ENCODE results near the gene MB21D2.

The MB21D2 gene

DNA sequence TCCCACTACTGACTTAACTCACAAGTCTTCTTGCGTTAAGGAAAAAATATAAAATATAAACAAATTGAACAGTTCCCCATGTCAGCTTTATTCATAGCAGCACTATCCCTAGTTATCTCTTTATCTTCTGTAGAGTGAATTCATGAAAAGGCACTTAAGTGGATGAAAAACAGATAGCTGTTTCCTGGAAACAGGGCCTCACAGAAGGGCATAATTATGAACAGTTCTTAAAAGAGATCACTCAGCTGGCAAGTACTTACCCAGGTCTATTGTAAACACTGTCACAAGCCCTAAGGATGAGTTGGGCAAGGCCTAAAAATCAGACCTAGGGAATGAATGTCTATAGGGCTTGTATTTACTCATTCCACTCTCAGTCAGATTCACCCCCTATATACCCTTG lies 10.7 kb downstream of the MB21D2 start:
- DNase-seq, result peak; percentile 32 to 40
- H4K91ac ChIP-seq (ENCODE audit: low read depth, low read length), result peak overlapping the region; percentile 92
- peak overlapping the region; percentile 100 for H2BK12ac ChIP-seq (ENCODE audit: low read length)
- peak overlapping the region; percentile 80 for H3K4ac ChIP-seq (ENCODE audit: low read depth, low read length)
- H3K4me2 ChIP-seq (ENCODE audit: low read length), result peak overlapping the region; percentile 54
- H2AK5ac ChIP-seq (ENCODE audit: low read length), result peak overlapping the region; percentile 96
- H2AFZ ChIP-seq (ENCODE audit: insufficient read depth, low read length, poor library complexity), result no peak overlapping the region
- H3K79me1 ChIP-seq (ENCODE audit: low read length), result peaks cover 12% of the 10 kb centered on the region
- peak overlapping the region; percentile 96 for H2BK120ac ChIP-seq (ENCODE audit: insufficient read depth, low read length, poor library complexity)
- H3K18ac ChIP-seq (ENCODE audit: low read length), result peak overlapping the region; percentile 69
- peaks cover 3% of the 10 kb centered on the region for H3K9me3 ChIP-seq (ENCODE audit: insufficient read depth, low read depth, low read length)
- H3K4me3 ChIP-seq (ENCODE audit: low read depth, low read length), result no peak overlapping the region
- H3K79me2 ChIP-seq (ENCODE audit: control insufficient read depth, insufficient read depth, low read length, poor library complexity), result peaks cover 5% of the 10 kb centered on the region
- H3K27me3 ChIP-seq (ENCODE audit: insufficient read depth, low read length), result no peaks in the 10 kb centered on the region
- peak overlapping the region; percentile 67 for H3K27ac ChIP-seq (ENCODE audit: low read depth, low read length)
- no peak overlapping the region for H3K9ac ChIP-seq (ENCODE audit: low read length)
- H2BK5ac ChIP-seq (ENCODE audit: low read depth, low read length, poor library complexity), result peak overlapping the region; percentile 97
- no CpG with 5 or more reads among the region's 1 CpG for WGBS (ENCODE audit: extremely low coverage, insufficient coverage, insufficient read length)
- H3K36me3 ChIP-seq (ENCODE audit: control insufficient read depth in 1 of 2, insufficient read depth in 2 of 2, low read length in 2 of 2), result peaks cover 0 to 3% of the 10 kb centered on the region in 2 experiments
- no peak overlapping the region for H3K23ac ChIP-seq (ENCODE audit: low read length)
- H3K4me1 ChIP-seq (ENCODE audit: control insufficient read depth in 1 of 2, insufficient read depth in 2 of 2, low read length in 2 of 2), result peaks cover 14 to 20% of the 10 kb centered on the region in 2 experiments
- peak overlapping the region; percentile 74 for H4K8ac ChIP-seq (ENCODE audit: low read depth, low read length)
- H3K14ac ChIP-seq (ENCODE audit: low read length), result peak overlapping the region; percentile 91
- H4K12ac ChIP-seq (ENCODE audit: low read depth, low read length), result peak overlapping the region; percentile 7

DNA sequence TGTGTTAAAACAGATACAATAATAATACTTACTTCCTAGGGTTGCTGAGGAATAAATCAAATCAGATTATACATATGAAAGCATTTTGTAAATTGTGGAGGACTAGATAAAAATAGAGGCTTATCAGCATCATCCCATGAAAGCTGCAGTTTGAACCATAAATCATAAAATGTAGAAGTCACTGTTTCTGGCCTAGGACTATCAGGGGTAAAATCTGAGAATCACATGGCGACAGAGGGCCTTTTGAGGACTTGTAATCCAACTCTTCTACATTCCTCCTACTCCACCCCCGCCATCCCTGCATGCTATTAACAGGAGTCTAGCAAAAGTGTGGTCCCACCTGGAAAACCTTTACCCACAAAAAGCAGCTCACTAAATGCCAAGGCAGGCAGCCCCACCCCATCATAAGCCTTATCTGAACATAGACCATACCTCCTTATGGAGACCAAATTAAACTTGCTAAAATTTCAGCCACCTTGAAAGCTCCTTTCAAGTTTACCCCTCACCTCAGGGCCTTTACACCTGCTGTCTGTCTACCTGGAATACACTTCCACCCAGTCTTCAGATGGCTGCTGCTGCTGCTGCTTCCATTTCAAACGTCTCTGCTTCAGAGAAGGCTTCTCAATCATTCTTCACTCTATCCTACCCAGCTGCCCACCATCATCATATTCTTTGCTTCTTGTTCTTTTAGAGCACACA lies 11.5 kb downstream of the MB21D2 start:
- H3K14ac ChIP-seq (ENCODE audit: low read length), result peak overlapping the region; percentile 67
- H3K23ac ChIP-seq (ENCODE audit: low read length), result no peak overlapping the region
- no peak overlapping the region for H3K9ac ChIP-seq (ENCODE audit: low read length)
- H4K12ac ChIP-seq (ENCODE audit: low read depth, low read length), result no peak overlapping the region
- peak overlapping the region; percentile 37 for H3K4me2 ChIP-seq (ENCODE audit: low read length)
- peaks cover 0 to 3% of the 10 kb centered on the region in 2 experiments for H3K36me3 ChIP-seq (ENCODE audit: control insufficient read depth in 1 of 2, insufficient read depth in 2 of 2, low read length in 2 of 2)
- H3K18ac ChIP-seq (ENCODE audit: low read length), result no peak overlapping the region
- peaks cover 12% of the 10 kb centered on the region for H3K79me1 ChIP-seq (ENCODE audit: low read length)
- no peak overlapping the region for H3K4me3 ChIP-seq (ENCODE audit: low read depth, low read length)
- H2BK12ac ChIP-seq (ENCODE audit: low read length), result peak overlapping the region; percentile 99
- peak in 1 of 2 donors; percentile 54 for DNase-seq
- peak overlapping the region; percentile 93 for H2AK5ac ChIP-seq (ENCODE audit: low read length)
- peak overlapping the region; percentile 42 for H2BK5ac ChIP-seq (ENCODE audit: low read depth, low read length, poor library complexity)
- peak overlapping the region; percentile 67 for H3K27ac ChIP-seq (ENCODE audit: low read depth, low read length)
- no CpG with 5 or more reads among the region's 3 CpGs for WGBS (ENCODE audit: extremely low coverage, insufficient coverage, insufficient read length)
- peak overlapping the region; percentile 73 for H2BK120ac ChIP-seq (ENCODE audit: insufficient read depth, low read length, poor library complexity)
- peak overlapping the region; percentile 52 for H3K4ac ChIP-seq (ENCODE audit: low read depth, low read length)
- peaks cover 3% of the 10 kb centered on the region for H3K9me3 ChIP-seq (ENCODE audit: insufficient read depth, low read depth, low read length)
- peak overlapping the region; percentile 35 for H4K91ac ChIP-seq (ENCODE audit: low read depth, low read length)
- H2AFZ ChIP-seq (ENCODE audit: insufficient read depth, low read length, poor library complexity), result no peak overlapping the region
- H3K79me2 ChIP-seq (ENCODE audit: control insufficient read depth, insufficient read depth, low read length, poor library complexity), result peaks cover 5% of the 10 kb centered on the region
- H3K27me3 ChIP-seq (ENCODE audit: insufficient read depth, low read length), result no peaks in the 10 kb centered on the region
- peaks cover 14 to 20% of the 10 kb centered on the region in 2 experiments for H3K4me1 ChIP-seq (ENCODE audit: control insufficient read depth in 1 of 2, insufficient read depth in 2 of 2, low read length in 2 of 2)
- H4K8ac ChIP-seq (ENCODE audit: low read depth, low read length), result peak overlapping the region; percentile 31

DNA sequence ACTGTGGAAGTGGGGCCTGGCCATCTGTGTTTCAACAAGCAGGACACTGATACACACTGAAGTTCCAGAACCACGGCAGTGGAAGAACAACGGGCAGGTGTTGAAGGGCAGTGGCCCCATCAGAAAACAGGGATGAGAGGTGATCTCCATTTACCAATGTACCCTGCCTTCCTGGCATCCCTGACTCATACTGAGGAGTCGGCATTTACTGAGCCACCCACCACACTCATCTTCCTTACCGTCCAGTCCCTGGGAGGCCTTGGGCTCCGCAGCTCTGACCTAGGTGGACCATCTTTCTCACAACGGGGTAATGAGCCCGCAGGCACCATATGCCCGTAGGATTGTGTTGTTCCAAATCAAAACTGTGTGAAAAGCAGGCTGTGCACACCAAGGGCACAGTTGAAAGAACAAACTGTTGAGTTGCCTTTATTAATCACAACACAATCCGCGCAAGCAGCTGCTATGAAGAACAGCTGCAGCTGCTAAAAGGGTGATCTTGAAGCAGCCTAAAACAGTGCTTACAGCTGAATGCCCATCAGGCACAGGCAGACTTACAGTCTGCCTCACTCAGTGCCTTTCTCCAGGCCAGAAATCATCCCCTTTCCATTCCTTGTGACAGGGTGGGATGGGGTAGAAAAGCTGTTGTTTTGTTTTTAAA lies 12.9 kb downstream of the MB21D2 start:
- Histone ChIP-seq H2BK12ac (ENCODE audit: low read length) (peak overlapping the region; percentile 37), H3K23ac (ENCODE audit: low read length) (no peak overlapping the region), H3K4me1 (ENCODE audit: control insufficient read depth in 1 of 2, insufficient read depth in 2 of 2, low read length in 2 of 2) (peaks cover 15 to 23% of the 10 kb centered on the region in 2 experiments), H3K79me2 (ENCODE audit: control insufficient read depth, insufficient read depth, low read length, poor library complexity) (peaks cover 5% of the 10 kb centered on the region), H3K27me3 (ENCODE audit: insufficient read depth, low read length) (no peaks in the 10 kb centered on the region), H3K4me2 (ENCODE audit: low read length) (no peak overlapping the region), H2BK120ac (ENCODE audit: insufficient read depth, low read length, poor library complexity) (no peak overlapping the region), H3K4me3 (ENCODE audit: low read depth, low read length) (no peak overlapping the region), H3K27ac (ENCODE audit: low read depth, low read length) (no peak overlapping the region), H3K9ac (ENCODE audit: low read length) (no peak overlapping the region), H3K9me3 (ENCODE audit: insufficient read depth, low read depth, low read length) (peaks cover 3% of the 10 kb centered on the region), H3K14ac (ENCODE audit: low read length) (no peak overlapping the region), H3K18ac (ENCODE audit: low read length) (no peak overlapping the region), H3K36me3 (ENCODE audit: control insufficient read depth in 1 of 2, insufficient read depth in 2 of 2, low read length in 2 of 2) (peaks cover 0 to 3% of the 10 kb centered on the region in 2 experiments), H4K91ac (ENCODE audit: low read depth, low read length) (no peak overlapping the region), H2AFZ (ENCODE audit: insufficient read depth, low read length, poor library complexity) (no peak overlapping the region), H3K79me1 (ENCODE audit: low read length) (peaks cover 13% of the 10 kb centered on the region), H2BK5ac (ENCODE audit: low read depth, low read length, poor library complexity) (no peak overlapping the region), H4K12ac (ENCODE audit: low read depth, low read length) (no peak overlapping the region), H4K8ac (ENCODE audit: low read depth, low read length) (no peak overlapping the region), H3K4ac (ENCODE audit: low read depth, low read length) (peak overlapping the region; percentile 37), H2AK5ac (ENCODE audit: low read length) (no peak overlapping the region)
- DNase-seq, result no peak
- WGBS (ENCODE audit: extremely low coverage, insufficient coverage, insufficient read length), result no CpG with 5 or more reads among the region's 10 CpGs

DNA sequence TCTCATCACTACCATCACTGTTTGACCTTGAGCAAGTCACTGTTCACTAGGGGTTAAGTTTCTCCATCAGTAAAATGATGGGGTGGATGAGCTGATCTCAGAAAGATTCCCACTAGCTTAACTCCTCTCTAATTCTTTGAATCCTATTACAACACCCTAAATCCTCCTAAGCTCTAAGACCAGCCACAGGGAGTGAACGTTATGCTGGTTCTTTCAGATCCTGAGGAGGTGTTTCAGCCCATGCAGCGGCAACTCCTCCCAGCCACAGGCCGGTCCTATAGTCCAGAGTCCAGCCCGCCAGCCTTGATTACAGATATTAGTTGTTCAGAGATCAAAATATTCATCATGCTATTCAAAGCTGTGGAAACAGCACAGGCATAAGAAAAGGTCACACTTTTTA lies 15.1 kb downstream of the MB21D2 start:
- Histone ChIP-seq H2BK5ac (ENCODE audit: low read depth, low read length, poor library complexity) (no peak overlapping the region), H3K79me1 (ENCODE audit: low read length) (peaks cover 11% of the 10 kb centered on the region), H2AK5ac (ENCODE audit: low read length) (no peak overlapping the region), H3K18ac (ENCODE audit: low read length) (no peak overlapping the region), H2BK120ac (ENCODE audit: insufficient read depth, low read length, poor library complexity) (no peak overlapping the region), H3K4me3 (ENCODE audit: low read depth, low read length) (no peak overlapping the region), H3K14ac (ENCODE audit: low read length) (no peak overlapping the region), H4K91ac (ENCODE audit: low read depth, low read length) (no peak overlapping the region), H3K27ac (ENCODE audit: low read depth, low read length) (no peak overlapping the region), H3K79me2 (ENCODE audit: control insufficient read depth, insufficient read depth, low read length, poor library complexity) (peaks cover 7% of the 10 kb centered on the region), H2BK12ac (ENCODE audit: low read length) (no peak overlapping the region), H3K4ac (ENCODE audit: low read depth, low read length) (no peak overlapping the region), H3K9me3 (ENCODE audit: insufficient read depth, low read depth, low read length) (peaks cover 3% of the 10 kb centered on the region), H3K4me1 (ENCODE audit: control insufficient read depth in 1 of 2, insufficient read depth in 2 of 2, low read length in 2 of 2) (peaks cover 17 to 19% of the 10 kb centered on the region in 2 experiments), H4K8ac (ENCODE audit: low read depth, low read length) (no peak overlapping the region), H3K27me3 (ENCODE audit: insufficient read depth, low read length) (no peaks in the 10 kb centered on the region), H3K36me3 (ENCODE audit: control insufficient read depth in 1 of 2, insufficient read depth in 2 of 2, low read length in 2 of 2) (peaks cover 0 to 3% of the 10 kb centered on the region in 2 experiments), H3K23ac (ENCODE audit: low read length) (no peak overlapping the region), H3K9ac (ENCODE audit: low read length) (no peak overlapping the region), H4K12ac (ENCODE audit: low read depth, low read length) (no peak overlapping the region), H2AFZ (ENCODE audit: insufficient read depth, low read length, poor library complexity) (no peak overlapping the region), H3K4me2 (ENCODE audit: low read length) (no peak overlapping the region)
- WGBS (ENCODE audit: extremely low coverage, insufficient coverage, insufficient read length), result no CpG with 5 or more reads among the region's 4 CpGs
- DNase-seq, result no peak
